ENCODE measurements around the gene P4HA2. TPM values are rescaled to one million over a fixed set of nuclear protein-coding genes. Genes with fewer than 3 reads are reported as not detected.

P4HA2 gene
- total RNA-seq, 1 donor from 2014 or later = 25.1 TPM

DNA sequence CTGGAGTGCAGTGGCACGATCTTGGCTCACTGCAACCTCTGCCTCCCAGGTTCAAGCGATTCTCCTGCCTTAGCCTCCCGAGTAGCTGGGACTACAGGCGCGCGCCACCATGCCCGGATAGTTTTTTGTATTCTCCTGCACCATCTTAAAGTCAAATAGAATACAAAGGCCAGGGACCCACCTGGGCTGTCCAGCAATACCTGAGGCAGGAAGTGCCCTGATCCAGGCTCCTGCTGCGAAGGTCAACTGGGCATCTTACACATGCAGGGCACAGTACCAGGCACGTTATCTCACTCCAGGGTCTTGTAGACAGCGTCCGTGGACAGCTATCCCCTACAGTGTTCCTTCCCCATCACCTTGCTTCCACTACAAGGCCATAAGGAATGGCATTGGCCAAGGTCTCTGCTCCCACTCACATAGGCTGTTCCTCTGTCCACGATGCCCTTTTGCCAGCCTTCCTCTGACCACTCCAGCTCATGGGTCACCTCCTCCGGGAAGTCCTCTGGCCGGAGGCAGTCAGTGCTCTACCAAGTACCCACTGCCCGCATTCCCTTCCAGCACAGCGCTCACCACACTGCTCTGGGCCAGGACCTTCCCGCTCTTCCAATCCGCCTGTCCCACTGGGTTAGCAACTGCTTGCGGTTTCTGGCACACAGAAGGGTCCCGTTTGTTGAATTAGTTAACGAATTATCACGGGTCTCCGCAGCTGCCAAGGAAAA, 978 bp downstream of the P4HA2 start:
- intact Hi-C loops (cut with micrococcal nuclease) = loop anchor here (2.0 kb wide), 1 partner anchor 162 kb away; no protein-coding TSS in a partner anchor

DNA sequence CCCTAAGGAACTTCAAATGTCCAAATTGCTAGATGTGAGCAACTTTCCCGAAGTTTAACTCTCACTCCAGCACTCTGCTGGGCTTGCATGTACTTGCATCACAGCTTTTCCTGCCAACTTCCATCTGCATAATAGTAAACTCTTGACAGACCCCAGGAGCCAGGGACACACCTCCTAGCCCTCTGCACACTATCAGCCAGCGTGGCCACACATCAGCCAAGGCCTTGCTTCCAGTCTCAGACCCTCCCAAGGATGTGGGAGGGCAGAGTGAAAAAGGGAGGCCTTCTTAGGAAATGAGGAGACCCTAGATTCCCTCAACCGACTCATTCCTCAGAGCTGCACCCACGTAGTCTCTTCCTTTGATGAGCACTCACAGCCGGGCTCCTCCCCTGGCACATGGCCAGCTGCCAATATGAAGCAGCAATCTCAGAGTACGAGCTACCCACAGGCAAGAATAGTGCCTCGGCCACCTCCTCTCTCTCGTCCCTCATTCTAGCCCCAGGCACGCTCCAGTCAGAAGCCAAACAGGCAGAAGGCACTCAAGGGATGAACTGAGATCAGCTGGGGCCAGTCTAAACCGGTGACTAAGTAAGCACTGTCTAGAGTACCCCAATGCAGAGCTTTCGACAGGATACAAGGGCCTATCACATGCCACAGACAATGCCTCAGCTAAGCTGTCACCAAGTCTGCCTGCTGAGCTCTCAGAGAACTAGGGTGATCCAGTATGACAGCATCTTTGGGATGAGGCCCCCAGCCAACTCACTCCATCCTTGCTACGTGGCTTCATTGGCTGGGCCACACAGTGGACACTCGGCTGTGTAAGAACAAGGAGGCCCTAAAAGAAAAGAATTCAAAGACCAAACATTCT, 2.3 kb downstream of the P4HA2 start:
- intact Hi-C loops (cut with micrococcal nuclease) = loop anchor here (2.0 kb wide), 1 partner anchor 161 kb away; no protein-coding TSS in a partner anchor

DNA sequence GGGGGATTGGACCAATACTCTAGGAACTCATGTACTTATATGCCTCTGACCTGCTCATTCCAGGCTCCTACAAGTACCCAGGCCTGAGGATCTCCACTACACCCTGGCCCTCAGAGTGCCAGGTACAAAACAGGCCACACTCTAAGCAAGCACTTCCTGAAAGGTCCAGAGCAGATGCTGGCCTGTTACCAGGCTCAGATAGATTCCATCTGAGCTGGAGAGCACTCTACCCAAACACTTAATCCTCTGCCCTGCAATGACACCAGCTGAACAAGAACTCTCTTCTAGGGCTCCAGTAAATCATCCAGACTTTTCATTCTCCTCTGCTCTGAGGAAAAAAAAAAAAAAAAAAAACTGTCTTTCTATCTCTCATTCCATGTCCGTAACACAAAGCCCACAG, 2.9 kb downstream of the P4HA2 start:
- intact Hi-C loops (cut with micrococcal nuclease) = no loop called here

DNA sequence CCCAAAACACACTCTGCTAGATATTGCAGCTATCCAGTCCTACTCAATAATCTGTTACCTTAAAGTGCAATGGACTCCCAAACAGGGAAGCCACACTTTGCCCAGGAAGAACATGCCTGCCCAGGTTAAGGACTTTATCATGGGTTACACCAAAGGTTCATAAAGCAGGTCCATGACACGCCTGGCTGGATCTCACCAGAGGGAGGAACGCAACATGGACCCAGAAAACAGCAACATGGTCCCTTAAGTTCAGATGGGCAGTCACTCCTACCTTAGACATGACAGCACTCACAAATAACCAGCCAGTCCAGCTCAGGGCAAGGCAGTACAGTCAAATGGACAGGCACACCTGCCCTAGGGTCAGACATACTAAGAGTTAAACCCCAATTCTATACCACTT, 3.8 kb downstream of the P4HA2 start:
- intact Hi-C loops (cut with micrococcal nuclease) = no loop called here

DNA sequence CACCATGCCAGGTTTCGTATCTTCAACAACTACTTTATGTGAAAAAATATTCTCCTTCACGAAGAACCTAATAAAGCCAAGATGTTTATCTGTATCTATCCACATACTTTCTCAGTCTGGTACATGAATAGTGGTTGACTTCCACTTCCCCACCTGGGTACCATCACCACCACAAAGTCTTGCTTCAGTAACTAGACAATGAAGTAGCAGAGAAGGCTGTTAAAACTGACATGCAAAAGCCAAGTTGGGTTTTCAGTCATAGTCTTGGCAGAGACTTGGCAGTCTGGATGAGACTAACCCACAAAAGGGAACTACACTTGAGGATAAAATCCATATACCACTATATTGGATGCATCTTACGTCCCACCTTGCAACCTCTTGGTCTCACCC, 5.0 kb downstream of the P4HA2 start:
- intact Hi-C loops (cut with micrococcal nuclease) = no loop called here

DNA sequence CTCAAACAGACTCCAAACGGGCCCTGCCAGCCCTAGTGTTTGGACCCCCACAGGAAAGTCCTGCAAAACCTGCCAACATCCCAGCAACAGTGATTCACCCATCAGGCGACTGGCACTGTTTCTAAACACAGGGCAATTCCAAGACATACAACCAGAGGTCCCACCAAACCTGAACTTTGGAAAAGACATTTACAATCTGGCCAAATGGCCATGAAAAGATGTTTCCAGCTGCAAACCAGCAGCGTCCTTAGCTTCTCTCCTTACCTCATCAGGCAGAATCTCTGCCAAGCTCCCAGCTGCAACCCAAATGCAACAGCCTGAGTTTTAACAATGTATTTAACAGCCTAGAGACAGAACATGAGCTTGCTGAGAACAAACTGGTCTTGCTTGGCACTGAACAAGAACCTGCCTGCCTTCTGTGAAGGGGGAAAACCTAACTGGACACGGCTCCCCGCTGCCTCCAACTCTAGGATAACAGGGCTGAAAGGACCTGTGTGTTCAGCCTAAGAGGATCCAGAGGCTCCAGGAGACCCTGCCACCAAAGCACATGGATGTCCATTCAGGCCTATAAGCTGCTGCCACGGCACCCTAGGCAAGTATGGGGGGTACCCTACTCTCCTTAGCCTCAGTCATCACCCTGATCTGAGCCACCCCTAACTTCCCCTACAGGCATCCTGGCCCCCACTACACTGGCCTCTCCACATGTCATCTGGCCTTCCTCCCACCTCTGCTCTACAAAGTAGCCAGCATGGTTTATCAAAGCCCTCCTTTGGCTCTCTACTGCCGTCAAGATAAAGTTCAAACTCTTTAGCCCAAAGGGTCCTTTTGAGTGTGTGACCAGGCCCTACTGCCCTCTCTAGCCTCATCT, 5.6 kb downstream of the P4HA2 start:
- intact Hi-C loops (cut with micrococcal nuclease) = no loop called here

DNA sequence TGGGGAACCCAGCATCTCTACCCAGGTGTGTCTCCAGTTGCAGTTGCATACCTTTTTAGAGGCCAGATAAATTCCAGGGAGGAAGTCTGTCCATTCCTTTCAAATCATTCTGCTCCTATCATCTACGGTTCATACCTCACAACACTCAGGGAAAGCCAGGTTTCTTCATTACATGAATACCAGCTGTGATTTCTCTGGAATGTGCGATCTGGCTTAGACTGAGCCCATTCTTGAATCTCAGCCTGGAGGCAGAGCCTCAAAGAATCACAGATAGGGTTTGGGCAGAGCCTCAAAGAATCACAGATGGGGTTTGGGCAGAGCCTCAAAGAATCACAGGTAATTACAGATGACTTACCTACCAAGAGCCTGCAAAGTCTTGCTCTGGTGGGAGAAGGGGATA, 7.2 kb downstream of the P4HA2 start:
- intact Hi-C loops (cut with micrococcal nuclease) = no loop called here

DNA sequence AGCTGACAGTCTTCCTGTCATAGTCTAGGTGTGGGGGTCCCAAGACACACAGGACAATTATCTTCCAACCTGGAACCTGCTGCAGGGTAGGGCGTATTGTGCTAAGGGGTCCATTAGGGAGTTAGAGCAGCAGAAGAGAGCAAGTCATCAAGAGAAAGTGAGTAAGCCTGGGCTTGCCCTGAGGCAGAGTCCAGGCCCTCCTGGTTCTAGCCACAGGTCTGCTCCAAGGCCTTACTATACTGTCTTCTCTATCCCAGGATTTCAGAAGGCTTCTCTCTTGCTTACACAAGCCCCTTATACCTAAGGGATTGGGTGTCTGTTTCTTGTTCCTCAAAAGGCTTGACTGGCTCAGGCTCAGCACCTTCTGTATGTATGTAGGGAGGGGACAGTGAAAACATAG, 7.7 kb downstream of the P4HA2 start:
- intact Hi-C loops (cut with micrococcal nuclease) = no loop called here

DNA sequence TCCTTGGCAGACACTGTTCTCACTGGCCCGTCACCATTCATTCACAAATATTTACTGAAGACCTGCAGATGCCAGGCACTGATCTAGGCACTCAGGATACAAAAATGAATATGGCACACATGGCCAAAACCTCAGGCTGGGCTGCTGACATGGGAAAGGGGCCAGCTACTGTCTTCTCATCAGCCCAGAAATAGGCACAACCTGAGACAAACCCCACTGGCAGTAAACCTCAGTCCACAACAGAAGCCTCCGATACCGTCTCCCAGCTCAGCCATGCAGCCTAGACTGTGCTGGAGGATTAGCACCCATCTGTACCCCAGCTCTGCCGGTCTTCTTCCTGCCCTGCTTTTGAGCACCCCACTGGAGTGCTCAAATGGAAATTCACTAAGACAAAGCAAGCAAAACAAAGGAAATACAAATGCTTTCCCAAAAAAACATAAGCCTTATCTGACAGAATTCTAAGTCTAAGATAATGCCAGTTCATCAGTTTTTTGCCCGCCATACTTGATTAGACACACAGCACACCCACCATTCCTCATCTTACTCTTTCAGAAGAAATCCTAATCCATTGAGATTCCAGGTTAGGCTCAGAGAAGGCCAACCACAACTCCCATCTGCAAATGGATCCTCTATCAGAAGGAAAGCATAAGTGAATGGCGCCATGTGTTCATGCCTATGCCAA, 8.2 kb downstream of the P4HA2 start:
- intact Hi-C loops (cut with micrococcal nuclease) = no loop called here

DNA sequence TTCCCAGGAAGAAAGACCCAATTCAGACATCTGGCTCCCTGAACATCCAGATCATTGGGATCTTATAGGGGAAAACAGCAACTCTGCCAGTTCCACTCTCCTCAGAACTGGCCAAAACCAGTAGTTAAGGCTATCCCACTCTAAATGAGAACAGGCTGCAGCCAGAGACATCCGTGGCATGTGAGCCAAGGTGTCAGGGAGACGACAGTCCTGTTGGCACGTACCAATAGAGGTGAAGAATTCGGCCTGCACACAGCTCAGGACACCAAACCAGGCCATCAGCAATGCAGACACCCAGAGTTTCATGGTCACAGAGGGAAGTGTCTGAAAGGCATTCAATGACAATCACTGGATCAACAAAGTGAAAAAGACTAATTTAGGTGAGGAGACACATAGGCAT, 9.3 kb downstream of the P4HA2 start:
- intact Hi-C loops (cut with micrococcal nuclease) = no loop called here

DNA sequence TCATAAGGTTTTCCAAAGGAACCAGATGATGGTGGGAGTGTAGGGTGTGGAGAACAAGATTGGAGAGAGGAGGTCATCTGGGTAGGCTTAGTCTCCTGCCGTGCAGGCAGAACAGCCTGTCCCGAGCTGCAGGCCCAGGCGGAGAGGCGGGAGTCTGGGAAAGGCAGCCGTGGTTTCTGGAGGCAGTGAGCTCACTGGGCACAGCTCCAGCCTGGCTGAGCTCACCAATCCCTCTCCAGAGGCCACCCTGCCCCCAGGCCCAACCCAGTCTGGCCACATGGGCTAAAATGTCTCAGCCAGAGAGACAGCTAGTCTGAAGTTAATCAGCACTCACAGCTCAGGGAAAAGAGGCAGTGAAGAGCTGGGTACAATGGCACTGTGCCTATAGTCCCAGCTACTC, 12.3 kb downstream of the P4HA2 start:
- intact Hi-C loops (cut with micrococcal nuclease) = no loop called here

DNA sequence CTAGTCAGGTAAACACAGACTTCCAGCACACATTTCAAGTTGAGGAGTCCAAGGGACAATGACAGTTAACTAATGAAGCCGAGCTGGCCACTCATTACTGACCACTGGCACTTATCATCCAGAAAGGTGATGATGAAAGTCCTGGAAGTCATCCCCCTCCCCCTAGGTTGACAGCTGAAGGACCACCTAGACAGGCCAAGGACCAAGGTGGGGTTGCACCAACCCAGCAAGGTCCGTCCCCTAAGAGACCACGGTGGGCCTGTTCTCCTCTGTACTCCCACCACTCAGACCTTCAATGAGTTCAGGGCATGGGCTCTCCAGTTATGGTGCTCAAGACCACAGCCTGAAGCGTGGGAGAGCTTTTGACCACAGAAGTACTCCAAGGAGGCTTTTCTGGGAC, 13.2 kb downstream of the P4HA2 start:
- intact Hi-C loops (cut with micrococcal nuclease) = no loop called here

DNA sequence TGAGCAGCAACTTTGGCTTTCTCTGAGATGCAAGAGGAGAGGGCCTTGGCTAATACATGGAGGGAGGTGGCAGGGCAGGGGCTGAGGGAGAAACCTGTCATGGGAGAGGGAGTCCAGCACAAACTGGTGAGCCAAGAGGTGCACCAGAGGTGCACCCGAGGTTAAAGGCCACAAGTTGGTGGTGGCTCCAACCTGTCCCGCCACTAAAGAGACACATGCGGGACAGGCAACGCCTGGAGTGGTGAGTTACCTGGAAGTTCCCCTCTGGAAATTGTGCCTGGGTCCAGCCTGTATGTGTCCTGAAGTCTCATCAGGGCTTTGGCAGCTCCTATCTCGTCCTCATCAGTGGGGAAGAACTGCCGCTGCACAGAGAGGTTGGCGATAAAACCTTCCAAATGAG, 14.0 kb downstream of the P4HA2 start:
- intact Hi-C loops (cut with micrococcal nuclease) = no loop called here

DNA sequence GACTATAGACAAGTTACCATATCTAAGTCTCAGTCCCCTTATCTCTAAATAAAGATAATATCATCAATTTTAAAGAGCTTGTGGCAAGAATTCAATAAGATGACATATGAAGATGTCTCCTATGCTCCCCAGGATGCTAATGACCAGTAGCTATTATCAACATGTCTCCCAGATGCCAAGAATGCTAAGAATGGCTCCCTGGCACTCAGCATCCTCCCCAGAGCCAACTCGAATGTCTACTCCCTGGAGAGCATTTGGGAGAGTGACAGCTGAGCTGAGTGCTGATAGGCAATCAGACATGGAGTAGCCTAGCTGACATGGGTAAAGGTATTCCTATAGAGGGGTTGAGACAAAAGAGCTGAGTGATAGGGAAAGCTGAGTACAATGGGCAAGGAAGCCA, 15.9 kb downstream of the P4HA2 start:
- intact Hi-C loops (cut with micrococcal nuclease) = no loop called here

DNA sequence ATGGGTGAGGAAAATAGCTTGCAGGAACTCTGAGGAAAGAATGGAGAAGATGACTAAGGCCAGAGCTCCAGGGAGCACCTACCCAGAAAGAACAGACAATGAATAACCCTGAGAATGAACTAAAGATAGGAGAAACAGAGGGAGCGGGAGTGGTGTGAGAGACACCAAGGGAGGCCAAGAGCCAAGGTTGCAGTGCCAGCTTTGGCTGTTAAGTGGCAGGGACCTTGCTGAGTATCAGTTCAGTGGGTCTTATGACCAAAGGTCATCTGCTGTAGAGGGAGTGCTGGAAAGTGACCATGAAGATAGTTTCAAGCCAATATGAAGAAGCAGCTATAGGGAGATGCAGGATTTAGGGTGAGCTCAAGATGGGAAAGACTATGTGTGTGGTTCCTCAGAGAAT, 16.7 kb downstream of the P4HA2 start:
- intact Hi-C loops (cut with micrococcal nuclease) = no loop called here

DNA sequence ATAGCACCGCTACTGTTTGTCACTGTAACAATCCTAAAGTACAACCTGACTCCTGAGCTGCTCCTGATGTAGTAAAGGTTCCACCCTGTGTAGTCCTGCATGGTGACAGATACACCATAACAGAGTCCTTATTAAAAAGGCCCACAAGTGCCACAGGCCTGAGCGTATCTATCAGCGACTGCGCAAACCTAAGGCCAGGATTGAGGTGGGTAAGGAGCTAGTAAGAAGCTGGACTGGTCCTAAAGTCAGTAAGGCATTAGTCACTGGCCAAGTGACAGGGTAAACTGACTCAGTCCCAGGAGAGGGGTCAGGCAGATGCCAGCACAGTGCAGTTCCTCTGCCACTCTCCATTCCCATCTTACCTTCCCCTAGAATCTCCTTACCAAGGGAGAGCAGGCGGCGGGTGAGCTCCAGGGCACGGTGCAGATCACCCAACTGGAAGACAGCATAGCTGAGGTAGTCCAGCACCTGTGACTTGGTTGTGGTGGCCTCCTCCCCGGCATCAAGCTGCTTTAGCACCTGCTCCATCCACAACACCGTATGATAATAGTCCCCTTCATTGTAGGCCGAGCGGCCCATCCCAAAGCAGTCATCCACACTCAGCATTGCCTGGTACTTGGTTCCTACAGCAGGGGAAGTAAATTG, 17.6 kb downstream of the P4HA2 start:
- intact Hi-C loops (cut with micrococcal nuclease) = no loop called here

DNA sequence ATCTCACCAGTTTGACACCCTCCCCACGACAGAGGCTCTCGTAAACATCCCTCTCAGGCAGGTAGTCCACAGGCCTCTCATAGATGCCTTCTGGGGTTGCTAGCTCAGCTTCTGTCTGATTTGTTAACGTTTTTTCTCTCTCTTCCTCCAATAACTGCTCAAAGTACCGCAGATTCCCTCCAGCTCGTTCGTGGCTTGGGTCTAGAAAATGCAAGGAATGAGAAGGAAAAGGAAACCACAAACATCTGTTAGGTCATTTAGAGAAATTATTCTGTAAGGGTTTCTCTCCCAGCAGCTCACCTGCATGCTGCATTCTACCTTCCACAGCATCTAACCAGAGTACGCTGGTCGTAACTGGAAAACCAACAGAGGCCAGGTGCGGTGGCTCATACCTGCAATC, 18.5 kb downstream of the P4HA2 start:
- intact Hi-C loops (cut with micrococcal nuclease) = no loop called here

DNA sequence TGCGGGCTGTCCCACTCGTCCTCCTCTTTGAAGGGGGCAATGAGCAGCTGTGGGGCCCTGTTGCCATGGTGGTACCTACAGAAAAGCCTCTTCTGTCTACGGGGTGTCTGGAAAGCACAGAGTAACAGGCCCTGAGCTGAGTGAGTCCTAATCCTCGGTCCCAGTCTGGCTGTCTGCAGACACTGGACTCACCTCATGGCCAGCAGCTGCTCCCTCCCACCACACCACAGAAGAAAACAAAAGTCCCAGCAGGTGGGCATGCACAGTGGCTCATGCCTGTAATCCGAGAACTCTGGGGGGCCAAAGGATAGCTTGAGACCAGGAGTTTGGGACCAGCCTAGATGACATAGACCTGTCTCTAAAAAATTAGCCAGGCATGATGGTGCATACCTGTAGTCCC, 19.9 kb downstream of the P4HA2 start:
- intact Hi-C loops (cut with micrococcal nuclease) = no loop called here

DNA sequence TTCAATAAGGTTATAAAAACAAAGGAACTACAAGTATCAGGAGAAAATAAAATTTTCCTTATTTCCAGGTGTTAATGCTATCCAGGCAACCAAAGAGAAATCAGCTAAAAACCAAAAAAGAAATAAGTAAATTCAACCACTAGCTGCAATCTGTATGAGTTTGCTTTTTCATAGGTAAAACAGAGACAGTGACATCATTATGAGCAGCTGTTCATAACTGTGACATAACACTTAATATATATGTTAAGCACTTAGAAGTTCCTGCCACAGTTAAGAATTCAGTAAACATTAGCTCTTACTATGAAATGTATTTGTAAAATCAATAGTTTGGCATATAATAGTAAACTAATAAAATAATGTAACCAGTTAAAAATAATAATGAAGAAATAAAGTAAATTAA, 20.9 kb downstream of the P4HA2 start:
- intact Hi-C loops (cut with micrococcal nuclease) = no loop called here

DNA sequence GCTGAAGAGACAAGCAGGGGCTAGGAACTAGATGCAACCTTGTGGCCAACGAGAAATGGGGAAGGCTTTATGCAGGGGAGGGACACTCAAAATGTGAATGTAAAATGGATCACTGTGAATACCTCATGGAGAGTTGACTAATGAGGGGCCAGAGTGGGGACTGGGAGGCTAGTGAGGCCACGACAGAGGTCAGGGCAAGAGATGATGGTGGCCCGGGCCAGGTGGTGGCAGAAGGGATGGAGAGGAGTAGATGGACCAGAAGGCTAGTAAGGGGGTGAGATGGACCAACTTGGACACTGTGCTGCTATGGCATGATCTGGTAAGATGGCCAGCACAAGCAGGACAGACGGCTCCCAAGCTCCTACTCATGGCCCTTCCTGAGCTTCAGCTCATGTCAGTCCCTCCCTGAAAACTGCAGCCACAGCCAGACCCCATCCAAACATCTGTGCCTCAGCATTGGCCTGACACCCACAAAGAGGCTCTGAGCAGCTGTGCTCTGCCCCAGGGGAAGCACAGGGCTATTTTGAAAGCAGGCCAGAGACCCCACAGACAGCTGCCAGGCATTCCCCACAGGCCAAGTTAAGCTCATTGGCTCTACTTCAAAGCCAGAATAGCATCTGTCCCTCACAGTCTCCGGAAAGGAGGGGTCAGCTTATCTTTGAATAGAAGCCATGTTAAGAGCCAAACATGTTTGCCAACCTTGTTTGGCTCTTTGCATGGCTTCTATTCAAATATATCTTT, 22.1 kb downstream of the P4HA2 start:
- intact Hi-C loops (cut with micrococcal nuclease) = no loop called here
